GM18511 (cell line): ENCODE results near the gene FAM120A.
"Not testable (repeated sequence)": the region's sequence is repeated elsewhere in the genome, so short reads cannot be mapped to it uniquely, and the experiment has no call there.

ENCODE experiments used
- ATAC-seq: cut with Tn5 transposase; IDR thresholded peaks from one replicate; pipeline ENCODE4 v1.9.1; 2021; ENCODE audit warnings: mild to moderate bottlenecking, moderate library complexity; ENCODE audit not compliant: unreplicated experiment

The FAM120A gene, protein sequence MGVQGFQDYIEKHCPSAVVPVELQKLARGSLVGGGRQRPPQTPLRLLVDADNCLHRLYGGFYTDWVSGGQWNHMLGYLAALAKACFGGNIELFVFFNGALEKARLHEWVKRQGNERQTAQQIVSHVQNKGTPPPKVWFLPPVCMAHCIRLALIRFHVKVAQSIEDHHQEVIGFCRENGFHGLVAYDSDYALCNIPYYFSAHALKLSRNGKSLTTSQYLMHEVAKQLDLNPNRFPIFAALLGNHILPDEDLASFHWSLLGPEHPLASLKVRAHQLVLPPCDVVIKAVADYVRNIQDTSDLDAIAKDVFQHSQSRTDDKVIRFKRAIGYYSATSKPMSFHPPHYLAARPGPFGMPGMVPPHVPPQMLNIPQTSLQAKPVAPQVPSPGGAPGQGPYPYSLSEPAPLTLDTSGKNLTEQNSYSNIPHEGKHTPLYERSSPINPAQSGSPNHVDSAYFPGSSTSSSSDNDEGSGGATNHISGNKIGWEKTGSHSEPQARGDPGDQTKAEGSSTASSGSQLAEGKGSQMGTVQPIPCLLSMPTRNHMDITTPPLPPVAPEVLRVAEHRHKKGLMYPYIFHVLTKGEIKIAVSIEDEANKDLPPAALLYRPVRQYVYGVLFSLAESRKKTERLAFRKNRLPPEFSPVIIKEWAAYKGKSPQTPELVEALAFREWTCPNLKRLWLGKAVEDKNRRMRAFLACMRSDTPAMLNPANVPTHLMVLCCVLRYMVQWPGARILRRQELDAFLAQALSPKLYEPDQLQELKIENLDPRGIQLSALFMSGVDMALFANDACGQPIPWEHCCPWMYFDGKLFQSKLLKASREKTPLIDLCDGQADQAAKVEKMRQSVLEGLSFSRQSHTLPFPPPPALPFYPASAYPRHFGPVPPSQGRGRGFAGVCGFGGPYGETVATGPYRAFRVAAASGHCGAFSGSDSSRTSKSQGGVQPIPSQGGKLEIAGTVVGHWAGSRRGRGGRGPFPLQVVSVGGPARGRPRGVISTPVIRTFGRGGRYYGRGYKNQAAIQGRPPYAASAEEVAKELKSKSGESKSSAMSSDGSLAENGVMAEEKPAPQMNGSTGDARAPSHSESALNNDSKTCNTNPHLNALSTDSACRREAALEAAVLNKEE

GRCh38 chr9:93450945-93451815 lies at the start of gene FAM120A:
Gene FAM120A (plus strand): TSS chr9:93451685. CDS start chr9:93451916, 231 bp downstream.
- ATAC-seq: peak; percentile 71

DNA sequence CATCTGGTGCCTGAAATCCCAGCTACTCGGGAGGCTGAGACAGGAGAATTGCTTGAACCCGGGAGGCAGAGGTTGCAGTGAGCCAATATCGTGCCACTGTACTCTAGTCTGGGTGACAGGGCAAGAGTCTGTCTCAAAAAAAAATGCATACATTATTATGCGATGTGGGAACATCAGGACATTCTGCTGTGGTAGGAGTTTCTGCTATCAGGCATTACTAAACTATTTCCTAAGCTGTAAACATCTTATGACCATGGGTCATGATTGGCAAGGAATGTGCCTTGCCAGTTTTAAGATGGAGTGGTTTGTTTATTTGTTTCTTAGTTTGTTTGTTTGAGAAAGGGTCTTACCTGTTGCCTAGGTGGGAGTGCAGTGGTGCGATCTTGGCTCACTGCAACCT lies 45.1 kb upstream of the FAM120A start:
- no peak for ATAC-seq

DNA sequence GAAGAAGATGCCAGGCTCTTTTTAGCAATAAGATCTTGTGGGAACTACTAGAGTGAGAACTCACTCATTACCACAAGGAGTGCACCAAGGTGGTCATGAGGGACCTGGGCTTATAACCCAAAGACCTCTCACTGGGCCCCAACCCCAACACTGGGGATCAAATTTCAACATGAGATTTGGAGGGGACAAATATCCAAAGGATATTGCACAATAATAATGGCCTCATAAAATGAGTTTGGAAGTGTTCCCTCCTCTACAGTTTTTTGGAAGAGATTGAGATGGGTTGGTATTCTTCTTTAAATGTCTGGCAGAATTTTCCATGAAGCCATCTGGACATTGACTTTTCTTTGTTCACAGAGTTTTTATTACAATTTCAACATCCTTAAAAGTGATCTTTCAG lies 38.0 kb upstream of the FAM120A start:
- ATAC-seq: no peak

DNA sequence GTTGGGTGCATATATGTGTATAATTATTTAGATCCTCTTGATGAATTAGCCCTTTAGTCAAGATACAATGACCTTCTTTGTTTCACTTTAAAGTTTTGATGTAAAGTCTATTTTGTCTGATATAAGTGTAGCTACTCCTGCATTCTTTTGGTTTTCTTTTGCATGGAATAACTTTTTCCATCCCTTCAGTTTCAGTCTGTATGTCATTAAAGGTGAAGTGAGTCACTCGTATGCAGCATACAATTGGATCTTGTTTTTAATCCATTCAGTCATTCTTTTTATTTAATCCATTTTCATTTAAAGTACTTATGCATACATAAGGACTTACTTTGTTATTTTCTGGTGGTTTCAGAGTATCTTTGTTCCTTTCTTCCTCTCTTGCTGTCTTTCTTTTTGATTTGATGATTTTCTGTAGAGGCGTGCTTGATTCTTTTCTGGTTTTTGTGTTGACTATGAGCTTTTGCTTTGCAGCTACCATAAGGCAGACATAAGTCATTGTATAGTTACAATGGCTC lies 36.3 kb upstream of the FAM120A start:
- ATAC-seq: no peak

- ATAC-seq: no peak
Measured at GRCh38 chr9:93416530-93417235, 34.8 kb upstream of the FAM120A start.

GRCh38 chr9:93417538-93417937 lies 33.9 kb upstream of the FAM120A start:
- ATAC-seq: no peak

GRCh38 chr9:93419023-93419422 lies 32.5 kb upstream of the FAM120A start:
- no peak for ATAC-seq

- ATAC-seq: no peak
Measured at GRCh38 chr9:93422977-93423616, 28.4 kb upstream of the FAM120A start.

DNA sequence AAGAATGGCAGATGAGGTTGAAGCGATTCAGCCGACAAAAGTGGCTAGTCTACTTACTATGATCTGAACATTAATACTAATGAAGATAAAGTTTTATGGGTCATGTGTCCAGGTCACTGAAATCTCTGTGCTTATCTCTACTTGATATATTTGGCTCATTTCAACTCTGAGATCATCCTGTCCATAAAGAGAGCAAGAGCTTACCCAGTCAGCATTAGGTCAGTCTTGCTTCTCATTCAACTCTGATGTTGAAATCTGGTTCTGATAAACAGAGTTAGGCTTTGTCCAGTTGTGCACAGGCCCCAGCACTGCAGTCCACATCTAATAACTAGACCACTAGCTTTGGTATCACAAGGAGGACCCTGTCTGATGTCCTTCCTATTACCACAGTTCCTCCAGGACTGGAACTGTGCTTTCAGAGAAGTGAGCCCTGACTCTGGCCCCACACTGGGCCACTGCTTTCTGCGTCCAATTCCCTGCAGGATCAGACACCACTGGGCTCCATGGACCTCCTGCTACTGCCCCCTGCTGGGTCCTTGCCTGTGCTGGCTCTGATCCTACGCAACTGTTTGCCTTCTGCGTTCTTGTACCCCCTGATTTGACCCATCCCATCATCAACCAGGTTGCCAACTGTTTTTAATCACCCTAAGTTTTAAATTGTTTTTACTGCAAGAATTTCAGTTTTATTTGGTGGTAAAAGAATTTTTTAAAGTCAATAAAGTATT lies 23.7 kb upstream of the FAM120A start:
- no peak for ATAC-seq

DNA sequence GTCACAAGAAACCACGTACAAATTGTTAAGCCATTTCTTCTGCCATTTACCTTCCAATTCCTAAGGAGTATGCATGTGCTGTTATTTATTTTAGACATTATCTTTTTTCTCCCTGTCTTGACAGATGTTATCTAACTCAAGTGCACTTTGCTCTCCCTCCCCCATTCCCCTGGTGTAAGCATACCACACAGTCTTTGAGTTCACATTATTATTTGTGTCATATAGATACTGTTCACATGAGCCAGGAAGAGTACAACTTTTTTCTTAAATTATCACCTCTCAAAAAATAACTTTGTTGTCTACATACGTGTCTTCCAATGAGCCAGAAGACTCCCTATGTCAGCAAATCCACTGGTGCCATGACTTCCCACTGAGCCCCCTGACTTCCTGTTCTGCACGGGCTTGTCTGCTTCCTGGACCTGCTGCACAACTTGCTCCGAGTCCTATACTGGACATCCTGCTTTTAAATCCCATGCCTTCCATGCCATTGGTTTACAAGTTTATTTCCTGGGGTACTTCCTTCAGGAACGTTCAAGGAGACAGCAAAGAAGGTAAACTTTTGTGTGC lies 19.9 kb upstream of the FAM120A start:
- ATAC-seq: no peak

- ATAC-seq: no peak
Measured at GRCh38 chr9:93432964-93433363, 18.5 kb upstream of the FAM120A start.

DNA sequence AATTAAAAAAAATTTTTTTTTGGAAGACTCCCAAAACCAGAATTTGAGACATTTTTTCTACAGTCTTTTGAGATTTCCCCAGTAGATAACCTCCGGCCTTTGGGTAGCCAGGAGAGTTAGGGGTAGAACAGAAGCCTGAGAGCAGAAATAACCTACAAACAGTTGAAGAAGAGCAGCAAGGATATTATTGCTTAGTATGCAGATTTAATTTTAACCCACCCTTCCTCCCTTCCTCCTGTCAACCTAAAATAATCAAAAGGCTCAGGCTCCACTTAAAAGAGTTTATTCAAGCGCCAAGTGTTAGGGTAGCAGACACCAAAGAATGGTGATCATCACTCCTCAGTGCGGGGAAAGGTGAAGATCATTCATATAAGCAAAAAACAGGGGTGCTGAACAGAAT lies 17.4 kb upstream of the FAM120A start:
- ATAC-seq: no peak

- ATAC-seq: no peak
Measured at GRCh38 chr9:93435386-93435785, 16.1 kb upstream of the FAM120A start.

- no peak for ATAC-seq
Measured at GRCh38 chr9:93436218-93436617, 15.3 kb upstream of the FAM120A start.

DNA sequence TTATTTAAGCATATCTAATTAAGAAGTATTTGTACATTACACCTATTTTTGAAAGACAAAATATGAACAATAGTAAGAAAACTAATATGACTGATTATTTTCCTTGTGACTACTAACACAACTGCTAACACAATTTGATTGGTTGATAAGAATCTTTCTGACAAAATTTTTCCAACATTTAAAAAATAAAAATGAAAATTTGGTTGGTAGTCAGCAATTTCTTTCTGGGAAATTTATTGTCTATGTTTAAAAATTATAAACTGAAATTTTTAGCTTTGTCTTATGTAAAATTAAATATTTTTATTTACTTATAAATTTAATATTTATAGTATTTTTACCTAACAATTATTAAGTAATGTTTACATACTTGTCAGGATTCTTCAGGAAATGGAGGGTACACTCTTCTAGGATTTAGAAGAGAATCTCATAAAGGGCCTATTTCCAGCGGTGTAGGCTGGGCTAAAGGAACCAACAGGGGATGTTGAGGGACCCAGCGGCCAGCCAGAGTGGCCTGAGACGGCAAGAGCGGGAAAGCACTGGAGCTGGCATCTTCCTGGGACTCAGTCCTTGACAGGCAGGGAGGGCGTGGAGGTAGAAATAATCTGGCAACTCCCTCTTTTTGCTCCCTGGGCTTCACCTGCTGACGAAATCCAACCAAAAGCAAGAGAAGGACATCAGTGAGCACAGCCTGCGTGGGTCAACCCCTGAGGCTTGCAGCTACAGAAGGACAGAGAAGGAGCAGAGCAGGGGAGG lies 14.7 kb upstream of the FAM120A start:
- ATAC-seq: no peak

GRCh38 chr9:93437996-93438395 lies 13.5 kb upstream of the FAM120A start:
- no peak for ATAC-seq

DNA sequence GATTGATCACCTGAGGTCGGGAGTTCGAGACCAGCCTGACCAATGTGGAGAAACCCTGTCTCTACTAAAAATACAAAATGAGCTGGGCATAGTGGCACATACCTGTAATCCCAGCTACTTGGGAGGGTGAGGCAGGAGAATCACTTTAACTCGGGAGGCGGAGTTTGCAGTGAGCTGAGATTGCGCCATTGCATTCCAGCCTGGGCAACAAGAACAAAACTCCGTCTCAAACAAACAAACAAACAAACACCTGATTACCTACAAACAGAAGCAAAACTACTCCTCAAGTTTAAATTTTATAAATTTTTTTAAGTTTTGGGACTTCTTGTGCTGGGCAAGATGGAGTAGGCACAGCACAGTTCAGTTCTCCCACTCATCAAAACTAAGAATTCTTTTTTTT lies 12.2 kb upstream of the FAM120A start:
- not testable (repeated sequence) for ATAC-seq
